GM12891 (cell line): ENCODE data around the gene NFKB1.

Experiments used
- PAX5 ChIP-seq: IDR thresholded peaks from 2 replicates; pipeline ENCODE4 v1.6.1; 2011; ENCODE audit warnings: low read length, moderate library complexity, mild to moderate bottlenecking; ENCODE audit not compliant: insufficient read depth, severe bottlenecking
- POLR2A ChIP-seq: IDR thresholded peaks from 2 replicates; pipeline ENCODE4 v1.6.1; 2011; ENCODE audit warnings: low read depth, low read length, control low read depth
- POLR2AphosphoS5 ChIP-seq: IDR thresholded peaks from 2 replicates; pipeline ENCODE4 v1.6.1; 2011; ENCODE audit warnings: low read depth, low read length, control low read depth
- SPI1 ChIP-seq: IDR thresholded peaks from 2 replicates; pipeline ENCODE4 v1.6.1; 2011; ENCODE audit warnings: low read depth, low read length, control low read depth

- TF ChIP-seq POLR2AphosphoS5, result no peak
- TF ChIP-seq POLR2A, result no peak
- TF ChIP-seq PAX5, result no peak
- TF ChIP-seq SPI1, result no peak
Observed at GRCh38 chr4:102616636-102617035, 115.5 kb downstream of the NFKB1 start.
